Measurements from ENCODE around the gene AR.

Gene AR

GRCh38 chrX:67543818-67544217, at the start of gene AR:
TSS of gene AR (plus strand) at chrX:67544021. CDS start at chrX:67545147, 1,126 bp downstream.
- TF ChIP-seq, protein P1, sequence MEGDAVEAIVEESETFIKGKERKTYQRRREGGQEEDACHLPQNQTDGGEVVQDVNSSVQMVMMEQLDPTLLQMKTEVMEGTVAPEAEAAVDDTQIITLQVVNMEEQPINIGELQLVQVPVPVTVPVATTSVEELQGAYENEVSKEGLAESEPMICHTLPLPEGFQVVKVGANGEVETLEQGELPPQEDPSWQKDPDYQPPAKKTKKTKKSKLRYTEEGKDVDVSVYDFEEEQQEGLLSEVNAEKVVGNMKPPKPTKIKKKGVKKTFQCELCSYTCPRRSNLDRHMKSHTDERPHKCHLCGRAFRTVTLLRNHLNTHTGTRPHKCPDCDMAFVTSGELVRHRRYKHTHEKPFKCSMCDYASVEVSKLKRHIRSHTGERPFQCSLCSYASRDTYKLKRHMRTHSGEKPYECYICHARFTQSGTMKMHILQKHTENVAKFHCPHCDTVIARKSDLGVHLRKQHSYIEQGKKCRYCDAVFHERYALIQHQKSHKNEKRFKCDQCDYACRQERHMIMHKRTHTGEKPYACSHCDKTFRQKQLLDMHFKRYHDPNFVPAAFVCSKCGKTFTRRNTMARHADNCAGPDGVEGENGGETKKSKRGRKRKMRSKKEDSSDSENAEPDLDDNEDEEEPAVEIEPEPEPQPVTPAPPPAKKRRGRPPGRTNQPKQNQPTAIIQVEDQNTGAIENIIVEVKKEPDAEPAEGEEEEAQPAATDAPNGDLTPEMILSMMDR (IDR thresholded peaks at IDR 0.05; ENCODE audit: control insufficient read depth, extremely low read depth, insufficient read depth): no peak
- peak within 1 kb of the TSS; percentile 82 for H3K4me3 ChIP-seq (ENCODE audit: low read depth, low read length)
- DNase-seq (ENCODE audit: low read depth): peak; percentile 63

- TF ChIP-seq, protein P1 (IDR thresholded peaks at IDR 0.05; ENCODE audit: control insufficient read depth, extremely low read depth, insufficient read depth): no peak
- DNase-seq (ENCODE audit: low read depth): no peak
- H3K4me3 ChIP-seq (ENCODE audit: low read depth, low read length): no peak overlapping the region
Observed at GRCh38 chrX:67500617-67501016, 43.2 kb upstream of the AR start.

DNA sequence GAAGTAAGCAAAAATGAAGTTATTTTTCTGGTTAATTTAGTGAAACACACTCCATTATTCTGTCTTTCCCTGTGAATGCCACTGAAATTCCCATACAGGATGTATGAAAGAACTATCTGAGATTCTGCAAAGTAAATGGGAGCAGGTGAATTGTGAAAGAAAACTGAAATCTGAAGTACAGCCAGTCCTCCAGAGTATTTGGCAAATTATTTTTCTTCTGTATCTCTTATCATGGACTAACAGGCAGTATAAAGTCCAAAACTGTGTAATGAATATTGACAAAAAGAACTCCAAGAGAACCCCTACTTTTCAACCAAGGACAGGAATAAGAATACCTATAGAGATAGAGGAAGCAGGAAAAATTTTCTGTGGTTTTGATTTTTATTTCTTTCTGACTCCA, 40.8 kb upstream of the AR start:
- TF ChIP-seq, protein P1 (IDR thresholded peaks at IDR 0.05; ENCODE audit: control insufficient read depth, extremely low read depth, insufficient read depth): no peak
- no peak overlapping the region for H3K4me3 ChIP-seq (ENCODE audit: low read depth, low read length)
- DNase-seq (ENCODE audit: low read depth): no peak

GRCh38 chrX:67503453-67503852, 40.4 kb upstream of the AR start:
- TF ChIP-seq, protein P1 (IDR thresholded peaks at IDR 0.05; ENCODE audit: control insufficient read depth, extremely low read depth, insufficient read depth): no peak
- no peak overlapping the region for H3K4me3 ChIP-seq (ENCODE audit: low read depth, low read length)
- no peak for DNase-seq (ENCODE audit: low read depth)

GRCh38 chrX:67520671-67521070, 23.1 kb upstream of the AR start:
- TF ChIP-seq, protein P1 (IDR thresholded peaks at IDR 0.05; ENCODE audit: control insufficient read depth, extremely low read depth, insufficient read depth): no peak
- H3K4me3 ChIP-seq (ENCODE audit: low read depth, low read length): no peak overlapping the region
- no peak for DNase-seq (ENCODE audit: low read depth)

- no peak overlapping the region for H3K4me3 ChIP-seq (ENCODE audit: low read depth, low read length)
- DNase-seq (ENCODE audit: low read depth): no peak
- TF ChIP-seq, protein P1 (IDR thresholded peaks at IDR 0.05; ENCODE audit: control insufficient read depth, extremely low read depth, insufficient read depth): no peak
Observed at GRCh38 chrX:67523002-67523681, 20.7 kb upstream of the AR start.

DNA sequence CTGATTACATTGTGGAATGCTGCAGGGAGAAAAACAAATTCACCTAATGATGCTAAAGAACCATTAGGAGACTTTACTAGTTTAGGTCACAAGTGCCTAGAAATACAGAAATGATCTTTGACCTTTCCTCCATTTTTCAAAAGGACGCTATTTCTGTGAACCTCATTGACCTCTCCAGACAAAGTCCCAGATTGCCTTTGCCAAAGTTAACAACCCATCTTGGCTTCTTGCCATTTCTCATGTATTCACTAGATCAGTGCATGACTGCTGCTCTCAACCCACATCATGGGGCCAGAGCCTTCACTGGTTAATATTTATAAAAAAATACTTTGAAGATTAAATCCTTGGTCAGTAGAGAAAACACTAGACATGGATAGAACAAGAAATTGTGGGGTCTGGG, 19.9 kb upstream of the AR start:
- DNase-seq (ENCODE audit: low read depth): peak; percentile 55
- TF ChIP-seq, protein P1 (IDR thresholded peaks at IDR 0.05; ENCODE audit: control insufficient read depth, extremely low read depth, insufficient read depth): no peak
- H3K4me3 ChIP-seq (ENCODE audit: low read depth, low read length): peak overlapping the region; percentile 21; the same call in 1 of the 2 replicates

Measured in LNCaP clone FGC (cell line).